ENCODE measurements around the gene SMARCAD1.
"Not testable (repeated sequence)": the region's sequence is repeated elsewhere in the genome, so short reads cannot be mapped to it uniquely, and the experiment has no call there.

Gene SMARCAD1

DNA sequence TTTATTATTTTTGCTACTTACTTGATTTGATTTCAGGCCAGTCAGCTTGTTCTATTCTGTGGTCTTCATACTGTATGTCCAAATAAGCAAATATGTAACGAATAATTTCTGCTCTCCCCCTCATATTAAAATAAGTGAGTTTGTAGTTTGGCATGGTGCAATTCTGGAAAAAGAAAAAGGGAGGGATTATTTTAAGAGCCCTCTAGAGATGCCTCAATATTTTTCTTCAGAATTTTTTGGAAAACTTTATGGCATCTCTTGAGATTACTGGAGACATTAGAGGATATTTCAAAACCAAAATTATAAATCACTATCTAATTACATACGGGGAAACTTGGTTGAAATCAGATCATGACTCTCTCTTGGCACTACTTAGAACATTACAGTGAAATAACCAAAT lies 126.8 kb downstream of the SMARCAD1 start:
- TF ChIP-seq, protein P1, sequence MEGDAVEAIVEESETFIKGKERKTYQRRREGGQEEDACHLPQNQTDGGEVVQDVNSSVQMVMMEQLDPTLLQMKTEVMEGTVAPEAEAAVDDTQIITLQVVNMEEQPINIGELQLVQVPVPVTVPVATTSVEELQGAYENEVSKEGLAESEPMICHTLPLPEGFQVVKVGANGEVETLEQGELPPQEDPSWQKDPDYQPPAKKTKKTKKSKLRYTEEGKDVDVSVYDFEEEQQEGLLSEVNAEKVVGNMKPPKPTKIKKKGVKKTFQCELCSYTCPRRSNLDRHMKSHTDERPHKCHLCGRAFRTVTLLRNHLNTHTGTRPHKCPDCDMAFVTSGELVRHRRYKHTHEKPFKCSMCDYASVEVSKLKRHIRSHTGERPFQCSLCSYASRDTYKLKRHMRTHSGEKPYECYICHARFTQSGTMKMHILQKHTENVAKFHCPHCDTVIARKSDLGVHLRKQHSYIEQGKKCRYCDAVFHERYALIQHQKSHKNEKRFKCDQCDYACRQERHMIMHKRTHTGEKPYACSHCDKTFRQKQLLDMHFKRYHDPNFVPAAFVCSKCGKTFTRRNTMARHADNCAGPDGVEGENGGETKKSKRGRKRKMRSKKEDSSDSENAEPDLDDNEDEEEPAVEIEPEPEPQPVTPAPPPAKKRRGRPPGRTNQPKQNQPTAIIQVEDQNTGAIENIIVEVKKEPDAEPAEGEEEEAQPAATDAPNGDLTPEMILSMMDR (IDR thresholded peaks at IDR 0.05; ENCODE audit: low read depth, low read length) = no peak
- H3K9me3 ChIP-seq (ENCODE audit: severe bottlenecking) = no peaks in the 10 kb centered on the region
- no peak overlapping the region for H3K4me3 ChIP-seq (ENCODE audit: low read depth, low read length)
- H3K36me3 ChIP-seq = no peaks in the 10 kb centered on the region
- H3K27me3 ChIP-seq (ENCODE audit: insufficient read depth, low read depth, severe bottlenecking) = no peaks in the 10 kb centered on the region
- no peak overlapping the region for H3K27ac ChIP-seq
- no peak for DNase-seq

- no peaks in the 10 kb centered on the region for H3K27me3 ChIP-seq (ENCODE audit: insufficient read depth, low read depth, severe bottlenecking)
- TF ChIP-seq, protein P1 (IDR thresholded peaks at IDR 0.05; ENCODE audit: low read depth, low read length) = no peak
- no peaks in the 10 kb centered on the region for H3K36me3 ChIP-seq
- H3K4me3 ChIP-seq (ENCODE audit: low read depth, low read length) = no peak overlapping the region
- no peak overlapping the region for H3K27ac ChIP-seq
- no peaks in the 10 kb centered on the region for H3K9me3 ChIP-seq (ENCODE audit: severe bottlenecking)
- DNase-seq = no peak
Measured at GRCh38 chr4:94334962-94335361, 127.3 kb downstream of the SMARCAD1 start.

DNA sequence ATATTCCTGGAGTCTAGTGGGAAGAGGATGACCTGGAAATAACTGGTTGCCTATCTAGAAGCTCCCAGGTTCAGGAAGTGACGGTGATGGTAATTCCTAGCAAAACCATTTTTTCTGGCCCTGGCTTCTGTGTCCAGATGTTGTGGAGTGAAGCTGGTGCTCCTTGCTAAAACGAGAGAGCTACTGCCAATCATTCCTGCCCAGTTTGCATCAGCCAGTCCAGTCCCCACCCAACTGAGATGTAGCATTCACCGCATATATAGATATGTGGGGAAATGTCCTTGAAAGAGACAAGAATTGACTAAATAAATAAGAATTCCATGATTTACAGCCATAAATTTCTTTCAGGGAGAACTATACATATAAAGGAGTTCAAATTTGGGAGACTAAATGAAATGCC lies 128.6 kb downstream of the SMARCAD1 start:
- no peak for DNase-seq
- no peaks in the 10 kb centered on the region for H3K9me3 ChIP-seq (ENCODE audit: severe bottlenecking)
- no peak overlapping the region for H3K4me3 ChIP-seq (ENCODE audit: low read depth, low read length)
- TF ChIP-seq, protein P1 (IDR thresholded peaks at IDR 0.05; ENCODE audit: low read depth, low read length) = no peak
- H3K36me3 ChIP-seq = no peaks in the 10 kb centered on the region
- no peaks in the 10 kb centered on the region for H3K27me3 ChIP-seq (ENCODE audit: insufficient read depth, low read depth, severe bottlenecking)
- no peak overlapping the region for H3K27ac ChIP-seq

- not testable (repeated sequence) for H3K27ac ChIP-seq; DNase-seq; H3K9me3 ChIP-seq (ENCODE audit: severe bottlenecking); H3K36me3 ChIP-seq; H3K27me3 ChIP-seq (ENCODE audit: insufficient read depth, low read depth, severe bottlenecking); H3K4me3 ChIP-seq (ENCODE audit: low read depth, low read length)
Measured at GRCh38 chr4:94336791-94337190, 129.1 kb downstream of the SMARCAD1 start.

- H3K4me3 ChIP-seq (ENCODE audit: low read depth, low read length) = no peak overlapping the region
- H3K9me3 ChIP-seq (ENCODE audit: severe bottlenecking) = no peaks in the 10 kb centered on the region
- no peak overlapping the region for H3K27ac ChIP-seq
- no peaks in the 10 kb centered on the region for H3K27me3 ChIP-seq (ENCODE audit: insufficient read depth, low read depth, severe bottlenecking)
- no peaks in the 10 kb centered on the region for H3K36me3 ChIP-seq
- TF ChIP-seq, protein P1 (IDR thresholded peaks at IDR 0.05; ENCODE audit: low read depth, low read length) = no peak
- DNase-seq = no peak
Measured at GRCh38 chr4:94338681-94339351, 131.2 kb downstream of the SMARCAD1 start.

- Histone ChIP-seq H3K27ac (no peak overlapping the region), H3K4me3 (ENCODE audit: low read depth, low read length) (no peak overlapping the region), H3K27me3 (ENCODE audit: insufficient read depth, low read depth, severe bottlenecking) (no peaks in the 10 kb centered on the region), H3K9me3 (ENCODE audit: severe bottlenecking) (no peaks in the 10 kb centered on the region), H3K36me3 (no peaks in the 10 kb centered on the region)
- no peak for DNase-seq
- TF ChIP-seq, protein P1 (IDR thresholded peaks at IDR 0.05; ENCODE audit: low read depth, low read length) = no peak
Measured at GRCh38 chr4:94339779-94340178, 132.1 kb downstream of the SMARCAD1 start.

Data from WERI-Rb-1 (cell line).